ENCODE results near the gene CCDC70. TPM values are rescaled to one million over a fixed set of nuclear protein-coding genes. Genes with fewer than 3 reads are reported as not detected.

Gene CCDC70
- total RNA-seq, 1 experiment from 2014 or later, result not detected

DNA sequence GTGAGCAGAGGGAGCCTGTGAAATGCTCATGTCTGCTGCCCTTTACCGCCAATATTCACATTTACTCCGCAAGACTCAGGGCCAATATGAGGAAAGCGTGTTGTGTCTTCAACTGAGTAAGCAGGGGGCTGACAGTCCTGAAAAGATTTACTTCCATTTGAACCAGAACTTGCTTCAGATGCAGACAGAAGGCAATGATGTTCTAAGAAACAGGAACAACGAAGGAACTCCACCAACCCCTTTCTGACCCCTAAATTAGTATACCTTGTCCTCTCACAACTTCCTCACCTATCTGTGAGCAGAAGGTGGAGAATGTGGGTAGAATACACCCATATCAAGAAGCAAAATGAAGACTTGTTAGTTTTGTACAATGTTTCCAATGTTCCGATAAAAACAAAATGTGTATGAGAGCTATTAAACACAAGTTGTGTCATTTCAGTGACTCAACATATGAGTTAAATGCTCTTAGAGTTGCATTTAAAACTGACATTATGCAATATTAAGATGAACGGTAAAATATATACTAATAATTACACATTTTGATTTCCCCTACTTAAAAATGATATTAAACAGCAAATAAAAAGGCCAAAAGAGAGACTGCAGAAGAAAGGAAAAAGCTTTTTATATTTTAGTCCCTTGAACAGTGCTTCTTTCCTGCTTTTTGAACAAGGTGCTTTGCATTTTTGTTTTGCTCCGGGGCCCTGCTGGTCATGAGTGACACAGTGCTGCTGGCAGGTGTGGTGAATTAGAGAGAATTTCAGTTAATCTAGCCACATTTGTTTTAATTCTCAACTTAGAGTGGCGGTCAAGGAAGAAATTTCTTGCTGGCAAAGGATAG, 32.8 kb upstream of the CCDC70 start:
- no peak for DNase-seq (ENCODE audit: low read depth)

DNA sequence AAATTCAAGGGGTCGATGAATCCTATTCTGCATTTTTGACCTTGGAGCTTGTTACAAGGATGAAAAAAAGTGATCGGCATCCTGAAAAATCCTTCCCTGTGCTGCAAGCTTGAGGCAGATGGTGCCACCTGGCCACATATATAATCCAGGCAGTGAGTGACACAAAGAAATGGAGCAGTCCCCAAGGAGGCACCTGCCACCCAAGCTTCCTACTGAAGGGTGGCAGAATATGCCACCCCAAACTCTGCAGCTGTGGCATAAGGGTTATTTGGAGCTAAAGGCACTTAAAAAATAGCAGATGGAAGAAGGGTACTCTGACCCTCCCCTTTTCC, 32.2 kb upstream of the CCDC70 start:
- no peak for DNase-seq (ENCODE audit: low read depth)

DNA sequence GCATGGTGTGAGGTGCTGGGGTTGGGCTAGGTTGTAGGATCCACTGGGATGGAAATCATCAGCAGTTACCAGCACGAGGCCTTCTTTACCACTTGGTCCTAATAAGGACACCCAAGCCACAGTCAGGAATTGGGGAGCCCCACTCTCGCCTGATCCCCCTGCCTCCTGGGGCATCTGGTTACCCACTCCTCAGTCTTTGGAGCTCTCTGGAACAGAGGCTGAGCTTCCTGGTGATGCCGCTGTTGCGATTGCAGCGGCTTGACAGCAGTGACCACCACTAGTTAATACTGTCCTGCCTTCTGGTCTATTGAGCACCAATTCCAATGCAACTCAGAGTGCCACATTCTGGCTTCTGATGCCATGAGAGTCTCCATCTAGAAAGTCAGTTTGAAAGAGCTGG, 30.2 kb upstream of the CCDC70 start:
- DNase-seq (ENCODE audit: low read depth), result no peak

DNA sequence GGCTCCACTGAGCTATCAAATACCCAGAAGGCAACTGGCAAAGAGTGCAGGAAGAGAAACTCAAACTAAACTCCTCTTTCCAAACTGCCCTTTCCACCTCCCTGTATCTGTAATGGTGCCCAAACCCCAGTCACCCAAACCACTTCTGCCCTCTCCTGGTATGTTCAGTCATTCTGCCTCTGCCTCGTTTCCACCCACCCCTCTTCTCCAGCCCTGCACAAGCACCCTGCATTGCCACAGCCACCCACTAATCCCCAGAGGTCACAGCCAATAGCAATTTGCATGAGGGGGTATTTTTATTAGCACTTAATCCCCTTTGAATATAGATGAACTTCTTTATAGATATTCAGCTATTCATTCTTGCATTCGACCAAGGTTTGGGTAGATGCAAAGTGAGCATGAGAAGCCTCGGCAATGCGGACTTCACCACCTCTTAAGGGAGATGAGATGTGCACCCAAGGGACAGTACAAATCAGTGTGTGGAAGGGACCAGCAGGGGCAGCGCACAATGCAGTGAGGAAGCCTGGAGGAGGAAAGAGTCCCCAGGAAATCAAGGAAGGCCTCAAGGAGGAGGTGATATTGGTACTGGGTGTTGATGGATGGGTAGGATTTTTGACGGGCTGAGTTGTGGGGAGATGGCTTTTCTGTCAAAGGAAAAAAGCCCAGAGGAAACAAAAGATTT, 29.2 kb upstream of the CCDC70 start:
- peak; percentile 23 for DNase-seq (ENCODE audit: low read depth)

DNA sequence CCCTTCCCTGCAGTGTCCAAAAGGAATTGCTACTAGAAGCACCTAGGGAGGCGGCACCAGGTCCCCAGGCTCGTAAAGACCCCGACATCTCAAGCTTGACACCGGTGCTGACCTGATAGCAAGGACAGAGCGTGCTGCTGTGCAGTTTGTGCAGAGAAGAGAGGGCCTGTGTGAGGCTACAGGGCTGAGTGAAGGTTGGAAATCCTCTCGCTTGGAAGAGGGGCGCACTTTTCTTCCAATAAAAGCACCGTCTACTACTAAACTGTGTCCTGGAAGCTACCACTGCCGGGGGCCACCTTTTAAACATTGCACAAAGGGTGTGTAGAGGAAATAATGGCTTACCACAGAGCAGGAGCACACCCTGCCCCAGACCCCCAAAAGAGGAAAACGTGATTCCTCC, 27.8 kb upstream of the CCDC70 start:
- no peak for DNase-seq (ENCODE audit: low read depth)

DNA sequence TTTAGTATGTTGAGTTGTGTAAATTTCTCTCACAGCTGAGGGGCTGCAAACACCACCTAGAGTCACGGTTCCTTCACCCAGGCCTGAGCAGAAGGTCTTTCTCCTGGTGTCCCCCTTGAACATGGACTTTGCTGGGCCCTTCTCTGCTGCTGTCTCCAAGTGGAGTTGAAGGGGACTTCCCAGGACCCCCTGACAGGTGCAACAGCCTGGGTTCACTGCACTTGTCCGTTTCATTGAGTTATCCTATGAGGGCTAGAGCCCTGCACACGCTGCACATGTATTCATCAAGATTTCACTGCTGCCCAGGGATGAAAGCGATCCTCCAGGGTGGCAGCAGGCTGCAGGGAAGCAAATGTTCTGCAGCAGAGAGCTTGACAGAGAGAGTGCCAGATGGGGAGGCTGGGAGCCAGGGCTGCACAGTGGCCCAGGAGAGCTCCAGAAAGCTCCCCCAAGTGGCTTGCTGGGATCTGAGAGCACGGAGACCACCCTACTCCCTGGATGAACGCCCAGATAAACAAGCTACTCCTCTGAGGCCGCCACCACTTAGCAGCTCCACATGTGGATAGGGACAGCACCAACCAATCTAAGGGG, 27.1 kb upstream of the CCDC70 start:
- DNase-seq (ENCODE audit: low read depth), result no peak

DNA sequence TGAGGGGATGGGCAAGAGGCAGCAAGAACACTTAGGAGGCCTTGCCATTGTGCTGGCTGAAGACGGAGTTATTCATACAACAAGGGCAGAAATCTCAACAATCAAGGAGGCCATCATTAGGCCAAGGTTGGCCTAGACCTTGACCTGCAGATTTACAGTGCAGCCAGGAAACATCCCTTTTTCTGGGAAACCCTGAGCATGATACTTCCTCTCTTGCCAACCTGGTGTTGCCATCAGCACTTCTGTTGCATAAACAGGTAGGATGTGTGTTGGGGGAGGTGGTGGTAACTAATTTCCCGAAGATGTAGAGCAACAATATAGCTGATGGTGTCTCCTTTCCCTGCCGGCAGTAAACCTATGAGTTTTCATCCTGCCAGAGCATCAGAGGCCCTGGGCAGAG, 24.8 kb upstream of the CCDC70 start:
- no peak for DNase-seq (ENCODE audit: low read depth)

DNA sequence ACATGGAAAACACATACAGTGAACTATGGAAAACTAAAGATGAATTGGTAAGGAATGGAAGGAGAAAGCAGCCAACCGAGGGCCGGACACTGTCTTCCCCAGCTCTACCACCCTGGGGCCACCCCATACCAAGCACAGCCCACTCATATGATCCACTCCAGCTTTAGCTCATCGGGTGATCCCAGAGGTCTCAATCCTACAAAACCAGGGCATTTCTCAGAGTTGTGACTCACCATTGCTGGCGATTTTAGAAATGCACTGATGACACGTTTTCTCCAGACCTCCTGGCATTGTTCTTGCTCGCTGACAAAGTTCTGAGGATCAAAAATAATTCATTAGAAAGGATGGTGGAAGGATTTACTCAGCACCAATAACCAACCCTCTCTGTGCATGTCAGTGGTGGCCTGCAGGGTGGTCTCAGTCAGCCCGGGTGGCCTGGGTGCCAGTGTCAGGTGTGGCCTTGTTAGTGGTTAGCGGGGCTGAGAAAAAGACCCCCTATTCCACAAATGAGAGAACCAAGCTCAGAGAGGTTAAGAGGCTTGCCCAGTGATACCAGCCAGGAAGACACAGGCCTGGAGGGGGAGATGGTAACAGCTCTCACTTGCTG, 23.4 kb upstream of the CCDC70 start:
- no peak for DNase-seq (ENCODE audit: low read depth)

DNA sequence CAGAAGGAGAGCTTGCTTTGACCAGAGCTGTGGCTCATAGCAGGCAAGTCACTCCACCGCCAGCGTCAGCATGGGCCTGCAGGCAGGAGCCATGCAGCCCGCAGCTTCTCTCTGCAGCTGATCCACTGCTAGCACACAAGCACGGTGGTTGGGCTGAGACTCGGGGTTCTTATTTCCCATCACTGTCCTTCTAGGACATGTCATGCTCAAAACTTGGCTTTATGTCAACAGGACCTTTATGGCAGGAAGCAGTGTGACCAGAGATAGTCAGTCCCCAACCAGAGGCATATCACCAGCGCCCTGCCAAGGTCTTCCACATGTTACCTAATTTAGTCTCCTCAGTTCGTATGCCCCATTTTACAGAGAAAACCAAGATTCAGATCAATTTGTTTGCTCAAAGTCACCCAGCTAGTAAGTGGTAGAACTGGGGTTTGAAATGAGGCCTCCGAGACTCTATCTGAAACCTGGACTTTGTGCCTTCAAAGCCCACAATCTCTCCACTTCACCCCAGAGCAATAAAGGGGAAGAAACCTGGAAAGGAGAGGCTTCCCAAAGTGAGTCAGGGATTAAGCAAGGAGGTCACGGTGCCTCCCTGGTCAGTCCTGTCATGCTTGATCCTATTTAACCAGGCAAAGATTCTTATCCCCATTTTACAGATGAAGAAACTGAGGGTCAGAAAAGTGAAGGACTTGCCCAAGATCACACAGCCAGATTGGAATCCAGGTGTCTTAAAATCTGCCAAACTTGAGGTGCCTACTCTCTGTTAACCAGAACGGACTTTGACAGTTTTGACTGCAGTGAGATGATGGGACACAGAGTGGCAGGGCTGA, 21.8 kb upstream of the CCDC70 start:
- DNase-seq (ENCODE audit: low read depth), result no peak

DNA sequence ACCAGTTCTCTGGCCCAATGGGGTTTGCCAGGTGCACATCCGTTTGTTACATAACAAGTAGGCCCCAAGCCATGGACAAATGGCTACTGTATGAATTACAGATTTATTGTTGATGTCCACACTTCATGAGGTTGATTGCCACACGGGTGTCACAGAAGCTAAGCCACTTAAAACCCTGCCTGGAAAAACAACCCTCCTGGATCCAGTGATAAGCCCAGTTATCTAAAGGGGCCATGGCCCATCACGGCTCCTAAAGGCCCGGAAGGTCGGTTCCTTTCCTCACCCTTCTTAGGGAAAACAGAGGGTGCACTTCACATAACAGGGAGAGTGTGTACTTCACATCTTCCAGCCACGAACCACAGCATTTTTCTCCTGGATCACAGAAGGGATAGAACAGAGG, 20.9 kb upstream of the CCDC70 start:
- no peak for DNase-seq (ENCODE audit: low read depth)

DNA sequence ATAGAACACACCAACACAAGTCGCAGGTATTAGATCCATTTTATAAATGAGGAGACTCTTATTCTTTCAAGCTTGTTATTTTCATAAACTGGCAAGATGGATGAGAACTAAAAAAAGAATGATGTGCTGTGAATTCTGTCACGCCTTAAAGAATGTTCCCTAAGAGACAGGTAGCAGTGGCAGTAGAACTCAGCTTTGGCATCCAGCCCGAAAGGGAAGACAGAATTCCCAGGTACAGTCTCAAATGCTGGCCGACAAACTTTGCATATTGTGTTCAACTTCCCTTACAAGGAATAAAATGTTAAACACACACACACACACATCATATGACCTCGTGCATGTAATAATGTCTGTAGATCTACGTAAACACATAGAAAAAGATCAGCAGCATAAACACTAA, 20.0 kb upstream of the CCDC70 start:
- no peak for DNase-seq (ENCODE audit: low read depth)

DNA sequence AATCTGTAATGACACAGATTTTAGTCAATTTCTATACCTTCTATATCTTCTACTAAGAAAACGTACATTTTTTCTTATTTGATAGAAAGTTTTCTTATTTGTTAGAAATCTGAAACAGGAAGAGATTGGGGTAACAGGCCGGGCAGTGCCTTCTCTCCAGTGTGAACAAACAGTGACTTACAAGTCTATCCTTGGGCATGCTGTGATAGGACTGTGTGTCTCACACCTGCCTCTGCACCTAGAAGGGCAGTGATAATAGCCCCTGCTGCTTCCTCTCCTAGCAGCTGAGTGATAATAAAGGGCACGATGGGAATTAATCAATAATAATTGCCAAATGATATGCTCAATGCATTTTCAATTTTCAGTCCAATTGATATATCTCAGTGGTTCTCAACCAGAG, 18.2 kb upstream of the CCDC70 start:
- no peak for DNase-seq (ENCODE audit: low read depth)

DNA sequence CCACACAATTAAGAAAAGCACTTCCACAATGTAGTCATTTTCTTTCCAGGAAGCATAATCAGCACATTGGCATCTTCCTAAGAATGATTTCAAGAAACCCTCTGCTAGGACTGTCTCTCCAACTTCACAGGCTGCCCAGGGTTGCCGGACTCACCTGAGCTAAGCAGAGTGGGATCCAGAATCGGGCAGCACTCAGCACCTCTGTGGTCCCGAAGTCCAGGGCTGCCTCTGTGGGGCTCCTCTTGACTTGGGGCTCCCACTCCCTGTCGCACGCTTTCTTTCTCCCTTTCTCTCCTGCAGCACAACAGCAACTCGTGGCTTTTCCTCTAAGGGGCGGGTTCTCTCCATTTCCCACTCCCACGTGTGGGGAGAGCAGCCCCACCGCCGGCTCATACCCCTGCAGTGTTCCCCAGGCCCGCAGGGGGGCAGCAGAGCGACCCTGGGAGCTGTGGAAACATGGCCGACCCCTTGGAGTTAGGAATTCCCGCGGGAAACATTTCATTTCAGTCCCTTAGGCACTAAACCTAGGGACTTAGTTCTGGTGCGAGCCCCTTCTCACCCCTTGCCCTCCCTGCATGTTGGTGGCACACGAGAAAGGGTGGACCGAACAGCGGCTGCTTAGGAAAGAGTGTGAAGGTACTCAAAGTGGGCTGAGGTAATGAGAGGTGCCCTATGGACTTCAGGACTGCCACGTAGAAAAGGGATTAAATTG, 16.8 kb upstream of the CCDC70 start, which contains the start of gene TMEM272:
Gene TMEM272 (minus strand): TSS at position 316 of the 712 bp plus-strand sequence. CDS start 6,647 bp downstream, outside the sequence.
- peak; percentile 57 for DNase-seq (ENCODE audit: low read depth)

DNA sequence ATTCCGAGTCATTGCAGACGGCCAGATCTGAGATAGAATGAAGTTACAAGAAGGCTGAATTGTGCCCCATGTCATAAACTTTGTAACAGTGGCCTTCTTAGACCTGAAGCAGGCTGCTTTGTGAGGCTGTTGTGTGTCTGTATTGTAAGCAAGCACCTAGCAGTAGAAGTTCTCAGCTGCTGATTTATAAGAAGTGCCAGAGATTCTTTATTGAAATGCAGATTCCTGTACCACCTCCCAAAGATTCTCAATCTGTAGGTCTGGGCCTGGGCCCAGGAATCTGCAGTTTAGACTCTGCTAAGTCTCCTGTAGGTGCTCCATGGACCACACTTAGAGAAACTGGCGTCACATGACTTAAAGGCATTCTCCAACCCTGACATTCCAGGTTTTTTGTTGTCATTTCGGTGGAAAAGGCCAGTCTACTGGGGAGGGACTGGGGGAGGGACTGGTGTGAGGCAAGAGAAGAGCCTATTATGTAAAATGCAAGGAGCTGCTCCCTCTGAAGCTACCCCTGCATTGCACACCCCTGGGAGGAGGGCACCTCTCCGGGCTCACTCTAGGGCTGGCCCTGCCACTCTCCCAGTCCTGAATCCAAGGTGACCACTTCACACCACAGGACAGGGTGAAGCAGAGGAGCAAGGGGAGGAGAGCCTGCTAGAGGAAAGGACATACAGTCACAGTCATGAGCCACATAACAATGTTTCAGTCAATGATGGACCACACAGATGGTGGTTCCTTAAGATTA, 16.0 kb upstream of the CCDC70 start:
- DNase-seq (ENCODE audit: low read depth), result no peak

DNA sequence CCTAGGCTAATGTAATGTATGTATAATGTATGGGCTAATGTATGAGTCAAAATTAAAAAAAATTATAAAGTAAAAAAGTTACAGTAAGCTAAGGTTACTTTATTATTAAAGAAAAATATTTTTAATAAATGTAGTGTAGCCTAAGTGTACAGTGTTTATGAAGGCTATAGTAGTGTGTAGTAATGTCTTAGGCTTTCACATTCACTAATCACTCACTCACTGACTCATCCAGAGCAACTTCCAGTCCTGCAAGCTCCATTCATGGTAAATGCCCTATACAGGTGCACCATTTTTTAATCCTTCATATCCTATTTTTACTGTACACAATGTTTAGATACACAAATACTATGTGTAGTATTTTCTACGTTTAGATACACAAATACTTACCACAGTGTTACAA, 15.0 kb upstream of the CCDC70 start:
- DNase-seq (ENCODE audit: low read depth), result no peak

DNA sequence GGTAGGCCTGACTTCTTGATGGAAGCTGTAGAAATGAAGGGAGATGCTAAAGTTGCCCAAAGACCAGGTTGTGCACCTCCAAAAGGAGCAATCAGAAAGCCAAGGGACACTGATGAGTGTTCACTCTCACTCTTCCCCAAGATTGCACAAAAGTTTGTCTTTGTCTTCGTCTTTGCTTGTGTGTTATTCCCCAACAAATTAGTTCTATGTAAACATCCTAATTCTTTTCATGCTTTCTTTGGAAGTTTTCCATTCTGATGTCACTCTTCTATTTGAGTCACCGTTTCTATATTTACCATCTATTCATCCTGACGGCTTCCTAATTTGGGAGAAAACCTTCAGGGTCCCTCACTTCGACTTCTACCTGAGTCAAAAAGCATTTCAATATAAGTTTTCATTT, 13.1 kb upstream of the CCDC70 start:
- peak; percentile 20 for DNase-seq (ENCODE audit: low read depth)

DNA sequence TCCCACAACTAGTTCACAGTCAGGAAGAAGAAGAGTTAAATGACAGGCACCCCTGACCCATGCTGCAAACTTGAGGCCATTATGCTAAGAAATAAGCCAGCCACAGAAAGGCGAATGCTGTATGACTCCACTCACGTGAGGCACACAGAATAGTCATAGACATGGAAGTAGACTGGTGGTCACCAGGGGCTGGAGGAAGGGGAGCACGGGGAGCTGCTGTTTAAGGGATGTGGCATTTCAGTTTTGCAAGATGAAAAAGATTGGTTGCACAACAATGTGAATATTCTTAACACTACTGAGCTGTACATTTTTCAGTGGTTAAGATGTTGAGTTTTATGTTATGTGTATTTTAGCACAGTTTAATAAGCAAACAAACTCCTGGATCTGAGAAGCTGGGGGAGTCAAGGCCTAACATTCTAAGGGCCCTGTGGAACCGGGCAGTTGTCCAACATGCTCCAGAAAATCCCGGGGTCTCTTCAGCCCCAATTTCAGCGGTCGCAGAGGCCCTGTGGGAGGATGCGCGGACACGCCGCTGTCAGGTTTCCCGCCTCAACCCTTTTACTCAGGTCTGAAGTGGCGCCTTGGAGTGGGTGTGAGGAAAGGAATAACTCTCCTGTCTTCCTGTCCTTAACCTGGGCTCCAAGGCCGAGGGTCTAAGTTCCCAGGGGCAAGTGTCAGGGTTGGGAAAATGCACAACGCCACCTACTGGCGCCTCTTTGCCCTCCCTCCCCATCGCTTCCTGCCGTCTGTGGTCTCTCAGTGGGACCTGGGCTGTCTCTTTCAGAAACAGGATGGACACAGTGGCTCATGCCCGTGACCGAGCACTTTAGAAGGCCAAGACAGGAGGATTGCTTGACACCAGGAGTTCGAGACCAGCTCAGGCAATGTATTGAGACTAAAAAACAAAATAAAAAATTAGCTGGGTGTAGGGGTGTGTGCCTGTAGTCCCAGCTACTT, 12.3 kb upstream of the CCDC70 start:
- DNase-seq (ENCODE audit: low read depth), result no peak

DNA sequence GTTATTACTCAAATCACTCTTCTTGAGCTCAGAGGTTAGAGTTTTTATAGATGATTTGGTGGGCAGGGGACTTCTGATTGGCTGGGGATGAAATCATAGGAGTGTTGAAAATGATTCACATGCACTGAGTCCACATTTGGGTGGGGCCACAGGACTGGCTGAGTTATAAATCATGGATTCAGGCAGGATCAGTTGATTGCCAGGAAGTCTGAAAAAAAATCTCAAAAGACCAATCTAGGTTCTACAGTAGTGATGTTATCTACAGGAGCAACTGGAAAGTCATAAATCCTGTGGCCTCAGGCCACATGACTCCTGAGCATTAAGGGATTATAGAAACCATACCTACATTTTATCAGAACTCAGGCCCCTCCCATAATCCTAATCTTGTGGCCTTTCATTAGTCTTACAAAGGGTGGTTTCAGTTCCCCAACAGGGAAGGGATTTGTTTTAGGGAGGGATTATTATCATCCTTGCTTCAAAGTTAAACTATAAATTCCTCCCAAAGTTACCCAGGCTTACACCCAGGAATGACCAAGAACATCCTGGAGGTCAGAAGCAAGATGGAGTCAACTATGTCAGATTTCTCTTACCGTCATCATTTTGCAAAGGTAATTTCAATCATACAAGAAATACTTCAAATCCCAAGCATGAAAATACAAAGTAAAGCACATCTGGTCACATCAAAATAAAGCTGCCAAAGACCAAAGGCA, 5.6 kb upstream of the CCDC70 start:
- peak; percentile 53 for DNase-seq (ENCODE audit: low read depth)
